Neural cell (in vitro differentiated cells): ENCODE data around the gene C1orf87. TPM values are rescaled to one million over a fixed set of nuclear protein-coding genes. Genes with fewer than 3 reads are reported as not detected.

Experiments used
- H2AFZ ChIP-seq: fragments of 200-600, 300-800 bp; sonication (generic), shearing (Covaris generic); 2 replicates; pipeline ENCODE4 v1.6.0; 2014; ENCODE audit warnings: low read depth, mild to moderate bottlenecking, antibody characterized with exemption, low read length, moderate library complexity
- H3F3A ChIP-seq: fragments of 200-600 bp; shearing (Covaris generic); 2 replicates; pipeline ENCODE4 v1.6.1; 2016; ENCODE audit warnings: mild to moderate bottlenecking, moderate library complexity, mixed read lengths, antibody characterized with exemption, low read length; ENCODE audit not compliant: insufficient read depth, poor library complexity, severe bottlenecking
- H3K27ac ChIP-seq: fragments of 200-600, 300-800 bp; sonication (generic), shearing (Covaris generic); 2 replicates; pipeline ENCODE4 v1.5.1; 2014; ENCODE audit warnings: mild to moderate bottlenecking, low read length, moderate library complexity
- H3K27me3 ChIP-seq: fragments of 300-800, 200-600 bp; sonication (generic), shearing (Covaris generic); 2 replicates; pipeline ENCODE4 v1.6.0; 2014; ENCODE audit warnings: mild to moderate bottlenecking, low read depth, low read length, moderate library complexity; ENCODE audit not compliant: insufficient read depth
- H3K36me3 ChIP-seq: fragments of 300-800, 200-600 bp; sonication (generic), shearing (Covaris generic); 2 replicates; pipeline ENCODE4 v1.5.1; 2014; ENCODE audit warnings: mild to moderate bottlenecking, antibody characterized with exemption, low read length, moderate library complexity; ENCODE audit not compliant: insufficient read depth
- H3K4me2 ChIP-seq: fragments of 300-800, 200-600 bp; sonication (generic), shearing (Covaris generic); 2 replicates; pipeline ENCODE4 v1.6.0; 2014; ENCODE audit warnings: mild to moderate bottlenecking, low read length
- H3K4me3 ChIP-seq: fragments of 300-800, 200-600 bp; sonication (generic), shearing (Covaris generic); 2 replicates; pipeline ENCODE4 v1.5.1; 2014; ENCODE audit warnings: mild to moderate bottlenecking, low read length, moderate library complexity
- H3K79me2 ChIP-seq: fragments of 200-600 bp; shearing (Covaris generic); replicated peaks from 2 replicates; pipeline ENCODE4 v1.6.0; 2014; ENCODE audit warnings: mild to moderate bottlenecking, low read length, moderate library complexity; ENCODE audit not compliant: insufficient read depth
- H3K9ac ChIP-seq: fragments of 300-800, 200-600 bp; sonication (generic), shearing (Covaris generic); 2 replicates; pipeline ENCODE4 v1.6.1; 2016; ENCODE audit warnings: mild to moderate bottlenecking, low read length, mixed read lengths
- H3K9me2 ChIP-seq: fragments of 200-600 bp; shearing (Covaris generic); 2 replicates; pipeline ENCODE4 v1.6.1; 2016; ENCODE audit warnings: mild to moderate bottlenecking, low read length, mixed read lengths; ENCODE audit not compliant: insufficient read depth
- H3K9me3 ChIP-seq: fragments of 200-600, 300-800 bp; sonication (generic), shearing (Covaris generic); 2 replicates; pipeline ENCODE4 v1.6.1; 2016; ENCODE audit warnings: mild to moderate bottlenecking, mixed run types, low read length, moderate library complexity, mixed read lengths
- H4K20me1 ChIP-seq: fragments of 200-600 bp; shearing (Covaris generic); 2 replicates; pipeline ENCODE4 v1.6.1; 2016; ENCODE audit warnings: mild to moderate bottlenecking, mixed run types; ENCODE audit not compliant: insufficient read depth
- EP300 ChIP-seq: fragments of 450-650 bp; conservative IDR thresholded peaks from 2 replicates; pipeline ENCODE4 v1.6.1; 2014; ENCODE audit warnings: antibody characterized with exemption, mild to moderate bottlenecking, moderate library complexity; ENCODE audit not compliant: poor library complexity, severe bottlenecking
- EZH2 ChIP-seq: fragments of 200-600, 300-800 bp; shearing (Covaris generic), sonication (generic); IDR thresholded peaks from 2 replicates; pipeline ENCODE4 v1.6.1; 2014; ENCODE audit warnings: antibody characterized with exemption, low read length, borderline replicate concordance, mild to moderate bottlenecking; ENCODE audit not compliant: insufficient read depth, poor library complexity, severe bottlenecking
- MXI1 ChIP-seq: fragments of 450-650 bp; conservative IDR thresholded peaks from 2 replicates; pipeline ENCODE4 v1.6.1; 2014; ENCODE audit warnings: antibody characterized with exemption, mild to moderate bottlenecking; ENCODE audit not compliant: poor library complexity, severe bottlenecking
- POLR2AphosphoS5 ChIP-seq: IDR thresholded peaks from 2 replicates; pipeline ENCODE4 v1.6.1; 2012
- RAD21 ChIP-seq: fragments of 450-650 bp; conservative IDR thresholded peaks from 2 replicates; pipeline ENCODE4 v1.6.1; 2014; ENCODE audit warnings: antibody characterized with exemption, mild to moderate bottlenecking, moderate library complexity
- SMC3 ChIP-seq: fragments of 450-650 bp; conservative IDR thresholded peaks from 2 replicates; pipeline ENCODE4 v1.6.1; 2014; ENCODE audit warnings: antibody characterized with exemption, mild to moderate bottlenecking, moderate library complexity; ENCODE audit not compliant: poor library complexity
- TAF1 ChIP-seq: IDR thresholded peaks from 2 replicates; pipeline ENCODE4 v1.6.1; 2012; ENCODE audit warnings: low read depth
- polyA plus RNA-seq: library from polyadenylated mRNA; depleted of rRNA; stranded (reverse); fragments of >200 nt; gene quantifications from 2 replicates; pipeline ENCODE4 v1.2.3, GENCODE V29; 2014
- TF ChIP-seq, protein P1 (sequence below): fragments of 450-650 bp; IDR thresholded peaks from 2 replicates; pipeline ENCODE4 v1.5.1; 2014; ENCODE audit warnings: antibody characterized with exemption, mild to moderate bottlenecking, moderate library complexity; ENCODE audit not compliant: poor library complexity, severe bottlenecking
- TF ChIP-seq, protein P2 (sequence below): IDR thresholded peaks from 2 replicates; pipeline ENCODE4 v1.6.1; 2012; ENCODE audit warnings: borderline replicate concordance

The C1orf87 gene
- polyA plus RNA-seq, 1 donor from 2014 or later, result not detected

- Histone ChIP-seq H3K4me3 (no peak overlapping the region), H3K9ac (no peak overlapping the region), H2AFZ (no peak overlapping the region), H3K27ac (no peak overlapping the region), H3F3A (no peaks in the 10 kb centered on the region), H3K9me2 (no peaks in the 10 kb centered on the region), H3K9me3 (no peaks in the 10 kb centered on the region), H3K36me3 (no peaks in the 10 kb centered on the region), H3K79me2 (no peaks in the 10 kb centered on the region), H3K4me2 (no peak overlapping the region), H4K20me1 (peaks cover 3% of the 10 kb centered on the region), H3K27me3 (peaks cover 13% of the 10 kb centered on the region)
- TF ChIP-seq TAF1 (no peak), POLR2AphosphoS5 (no peak), RAD21 (no peak), MXI1 (no peak), SMC3 (no peak), EP300 (no peak), EZH2 (no peak)
- TF ChIP-seq, protein P1, sequence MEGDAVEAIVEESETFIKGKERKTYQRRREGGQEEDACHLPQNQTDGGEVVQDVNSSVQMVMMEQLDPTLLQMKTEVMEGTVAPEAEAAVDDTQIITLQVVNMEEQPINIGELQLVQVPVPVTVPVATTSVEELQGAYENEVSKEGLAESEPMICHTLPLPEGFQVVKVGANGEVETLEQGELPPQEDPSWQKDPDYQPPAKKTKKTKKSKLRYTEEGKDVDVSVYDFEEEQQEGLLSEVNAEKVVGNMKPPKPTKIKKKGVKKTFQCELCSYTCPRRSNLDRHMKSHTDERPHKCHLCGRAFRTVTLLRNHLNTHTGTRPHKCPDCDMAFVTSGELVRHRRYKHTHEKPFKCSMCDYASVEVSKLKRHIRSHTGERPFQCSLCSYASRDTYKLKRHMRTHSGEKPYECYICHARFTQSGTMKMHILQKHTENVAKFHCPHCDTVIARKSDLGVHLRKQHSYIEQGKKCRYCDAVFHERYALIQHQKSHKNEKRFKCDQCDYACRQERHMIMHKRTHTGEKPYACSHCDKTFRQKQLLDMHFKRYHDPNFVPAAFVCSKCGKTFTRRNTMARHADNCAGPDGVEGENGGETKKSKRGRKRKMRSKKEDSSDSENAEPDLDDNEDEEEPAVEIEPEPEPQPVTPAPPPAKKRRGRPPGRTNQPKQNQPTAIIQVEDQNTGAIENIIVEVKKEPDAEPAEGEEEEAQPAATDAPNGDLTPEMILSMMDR, result no peak
- TF ChIP-seq, protein P2, sequence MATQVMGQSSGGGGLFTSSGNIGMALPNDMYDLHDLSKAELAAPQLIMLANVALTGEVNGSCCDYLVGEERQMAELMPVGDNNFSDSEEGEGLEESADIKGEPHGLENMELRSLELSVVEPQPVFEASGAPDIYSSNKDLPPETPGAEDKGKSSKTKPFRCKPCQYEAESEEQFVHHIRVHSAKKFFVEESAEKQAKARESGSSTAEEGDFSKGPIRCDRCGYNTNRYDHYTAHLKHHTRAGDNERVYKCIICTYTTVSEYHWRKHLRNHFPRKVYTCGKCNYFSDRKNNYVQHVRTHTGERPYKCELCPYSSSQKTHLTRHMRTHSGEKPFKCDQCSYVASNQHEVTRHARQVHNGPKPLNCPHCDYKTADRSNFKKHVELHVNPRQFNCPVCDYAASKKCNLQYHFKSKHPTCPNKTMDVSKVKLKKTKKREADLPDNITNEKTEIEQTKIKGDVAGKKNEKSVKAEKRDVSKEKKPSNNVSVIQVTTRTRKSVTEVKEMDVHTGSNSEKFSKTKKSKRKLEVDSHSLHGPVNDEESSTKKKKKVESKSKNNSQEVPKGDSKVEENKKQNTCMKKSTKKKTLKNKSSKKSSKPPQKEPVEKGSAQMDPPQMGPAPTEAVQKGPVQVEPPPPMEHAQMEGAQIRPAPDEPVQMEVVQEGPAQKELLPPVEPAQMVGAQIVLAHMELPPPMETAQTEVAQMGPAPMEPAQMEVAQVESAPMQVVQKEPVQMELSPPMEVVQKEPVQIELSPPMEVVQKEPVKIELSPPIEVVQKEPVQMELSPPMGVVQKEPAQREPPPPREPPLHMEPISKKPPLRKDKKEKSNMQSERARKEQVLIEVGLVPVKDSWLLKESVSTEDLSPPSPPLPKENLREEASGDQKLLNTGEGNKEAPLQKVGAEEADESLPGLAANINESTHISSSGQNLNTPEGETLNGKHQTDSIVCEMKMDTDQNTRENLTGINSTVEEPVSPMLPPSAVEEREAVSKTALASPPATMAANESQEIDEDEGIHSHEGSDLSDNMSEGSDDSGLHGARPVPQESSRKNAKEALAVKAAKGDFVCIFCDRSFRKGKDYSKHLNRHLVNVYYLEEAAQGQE, result no peak
Observed at GRCh38 chr1:60071296-60071695, 2.3 kb downstream of the C1orf87 start.

DNA sequence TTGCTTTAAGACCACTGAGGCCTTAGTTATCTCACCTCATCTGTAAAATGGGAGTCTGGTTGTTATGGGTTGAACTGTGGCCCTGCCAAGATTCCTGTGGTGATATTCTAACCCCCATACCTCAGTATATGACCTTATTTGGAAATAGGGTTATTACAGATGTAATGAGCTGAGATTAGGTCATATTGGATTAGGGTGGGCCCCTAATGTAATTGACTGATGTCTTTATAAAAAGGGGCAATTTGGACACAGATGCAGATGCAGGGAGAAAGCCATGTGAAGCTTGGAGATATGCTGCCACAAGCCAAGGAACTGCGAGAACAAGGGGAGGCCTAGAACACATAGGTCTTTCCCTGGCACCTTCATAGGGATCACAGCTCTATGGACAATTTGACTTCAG lies 3.9 kb downstream of the C1orf87 start:
- no peaks in the 10 kb centered on the region for H3F3A ChIP-seq
- no peaks in the 10 kb centered on the region for H3K9me2 ChIP-seq
- TF ChIP-seq TAF1 (no peak), POLR2AphosphoS5 (no peak), EP300 (no peak), MXI1 (no peak)
- TF ChIP-seq, protein P1, result no peak
- no peak overlapping the region for H3K27ac ChIP-seq
- no peak overlapping the region for H3K4me2 ChIP-seq
- no peaks in the 10 kb centered on the region for H3K36me3 ChIP-seq
- H3K27me3 ChIP-seq, result peaks cover 13% of the 10 kb centered on the region
- no peak overlapping the region for H2AFZ ChIP-seq
- peaks cover 3% of the 10 kb centered on the region for H4K20me1 ChIP-seq
- H3K4me3 ChIP-seq, result no peak overlapping the region
- no peak overlapping the region for H3K9ac ChIP-seq
- no peaks in the 10 kb centered on the region for H3K79me2 ChIP-seq
- H3K9me3 ChIP-seq, result no peaks in the 10 kb centered on the region
